AG09309 (cell line): ENCODE results near the gene DPM1.

Experiments
- DNase-seq: peaks from one replicate; pipeline ENCODE4 v3.0.0-alpha.2; 2010; ENCODE audit warnings: low read depth
- H3K4me3 ChIP-seq: 2 replicates; pipeline ENCODE4 v1.5.1; 2011; ENCODE audit warnings: mild to moderate bottlenecking, low read depth, low read length, moderate library complexity; ENCODE audit not compliant: control insufficient read depth
- CTCF ChIP-seq: IDR thresholded peaks from 2 replicates; pipeline ENCODE4 v1.5.1; 2011; ENCODE audit warnings: mild to moderate bottlenecking, low read depth, low read length, inconsistent platforms; ENCODE audit not compliant: insufficient read depth, control insufficient read depth; ENCODE audit errors: missing control alignments

DPM1 gene

DNA sequence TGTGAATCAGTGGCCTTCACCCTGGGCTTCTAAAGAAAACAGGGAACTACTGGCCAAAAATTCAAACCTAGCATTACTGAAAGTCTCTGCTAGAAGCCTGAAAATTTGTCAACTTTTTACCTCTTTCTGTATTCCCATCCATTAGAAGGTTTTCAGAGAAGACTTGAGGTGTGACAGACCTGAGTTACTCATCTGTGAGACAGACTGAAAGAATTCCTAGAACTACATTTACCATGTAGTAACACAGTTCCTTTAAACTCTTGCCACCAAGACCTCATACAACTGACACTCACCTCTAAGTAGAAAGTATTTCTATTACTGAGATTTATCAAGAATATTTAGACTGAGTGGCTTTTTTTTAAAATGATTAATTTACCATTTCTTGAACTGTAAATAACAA lies 4.5 kb downstream of the DPM1 start:
- no peak for DNase-seq
- H3K4me3 ChIP-seq, result no peak overlapping the region
- no peak for TF ChIP-seq CTCF

DNA sequence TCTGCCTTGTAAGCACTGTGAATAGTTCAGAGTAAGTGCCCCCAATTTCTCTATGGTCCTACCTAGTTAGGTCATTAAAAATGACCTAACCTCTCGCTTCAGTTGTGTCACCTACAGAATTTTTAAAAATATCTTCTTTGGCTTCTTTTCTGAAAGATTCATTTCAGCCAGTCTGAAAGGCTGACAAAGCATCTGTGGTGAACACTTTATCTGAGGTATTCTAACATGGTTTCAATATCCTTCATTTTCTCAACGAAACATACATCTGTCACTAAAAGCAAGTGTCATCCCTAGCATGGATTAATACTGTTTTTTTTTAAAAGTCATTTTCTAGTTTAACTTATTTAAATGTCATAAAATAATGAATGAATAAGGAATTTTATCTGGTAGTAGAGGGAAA lies 5.1 kb downstream of the DPM1 start:
- H3K4me3 ChIP-seq, result no peak overlapping the region
- DNase-seq, result no peak
- TF ChIP-seq CTCF, result no peak

GRCh38 chr20:50948132-50948785 lies 10.1 kb downstream of the DPM1 start:
- no peak for TF ChIP-seq CTCF
- DNase-seq, result no peak
- no peak overlapping the region for H3K4me3 ChIP-seq

- TF ChIP-seq CTCF, result no peak
- H3K4me3 ChIP-seq, result no peak overlapping the region
- no peak for DNase-seq
Observed at GRCh38 chr20:50943069-50943468, 15.3 kb downstream of the DPM1 start.

DNA sequence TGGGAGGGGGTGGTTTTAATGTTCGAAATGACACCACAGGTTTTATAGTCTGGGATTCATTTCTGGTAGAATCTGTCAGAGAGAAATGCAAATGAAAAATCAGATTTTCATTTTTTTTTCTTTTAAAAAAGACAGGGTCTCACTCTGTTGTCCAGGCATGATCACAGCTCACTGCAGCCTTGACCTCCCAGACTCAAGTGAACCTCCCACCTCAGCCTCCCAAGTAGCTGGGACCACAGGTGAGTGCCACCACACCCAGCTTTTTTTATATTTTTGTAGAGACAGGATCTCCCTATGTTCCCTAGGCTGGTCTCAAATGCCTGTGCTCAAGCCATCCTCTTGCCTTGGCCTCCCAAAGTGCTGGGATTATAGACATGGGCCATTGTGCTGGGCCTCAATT lies 24.7 kb downstream of the DPM1 start:
- no peak for DNase-seq

DNA sequence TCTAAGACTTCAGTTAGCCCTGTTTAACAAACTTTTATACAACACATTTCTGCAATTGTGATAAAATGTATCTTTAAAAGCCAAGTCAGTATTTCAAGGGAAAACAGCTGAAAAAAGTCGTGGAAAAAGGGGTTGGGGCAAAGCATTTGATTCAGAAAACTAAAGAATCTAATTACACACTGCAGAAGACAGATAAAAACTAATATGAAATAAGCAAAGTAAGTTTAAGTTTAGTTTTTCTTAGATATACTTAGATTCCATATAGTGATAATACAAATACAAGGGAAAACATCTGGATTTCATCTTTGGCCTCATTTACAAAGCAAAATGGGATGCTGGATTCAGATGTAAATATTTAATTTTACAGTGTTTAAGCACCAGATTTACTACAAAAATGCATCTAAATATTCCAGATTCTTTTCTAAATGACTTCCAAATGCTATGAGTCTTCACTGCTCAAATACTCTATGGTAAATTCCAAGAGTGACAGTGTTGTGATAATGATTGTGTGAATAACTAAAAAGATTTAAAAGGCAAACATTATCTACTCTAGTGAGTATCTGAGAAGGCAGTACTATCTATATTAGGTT lies 25.5 kb downstream of the DPM1 start:
- DNase-seq, result no peak
- TF ChIP-seq CTCF, result no peak
- no peak overlapping the region for H3K4me3 ChIP-seq

More for the DNA sequence above, 24.7 kb downstream of the DPM1 start:
- TF ChIP-seq CTCF, result no peak
- H3K4me3 ChIP-seq, result no peak overlapping the region
